ENCODE data around the gene NTRK2.

DNA sequence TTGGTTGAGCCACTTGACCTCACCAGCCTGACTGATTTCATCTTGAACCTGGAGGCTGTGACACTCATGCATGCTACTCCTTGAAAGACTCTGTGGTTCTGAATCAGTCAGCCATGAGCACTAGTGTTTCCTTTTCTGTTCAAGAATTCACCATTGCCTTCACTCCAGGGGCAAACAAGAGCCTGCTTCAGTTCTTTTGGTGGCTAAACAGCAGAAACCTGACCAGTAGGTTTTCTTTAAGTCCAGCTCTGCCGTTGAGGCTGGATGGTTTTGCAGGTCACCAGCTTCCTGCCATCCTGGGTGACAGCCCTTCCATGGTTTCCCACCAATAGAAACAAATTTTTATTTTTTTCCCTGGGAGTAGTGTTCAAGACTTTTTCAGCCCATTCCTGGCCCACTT, 10.0 kb downstream of the NTRK2 start:
- TF ChIP-seq, protein P1, sequence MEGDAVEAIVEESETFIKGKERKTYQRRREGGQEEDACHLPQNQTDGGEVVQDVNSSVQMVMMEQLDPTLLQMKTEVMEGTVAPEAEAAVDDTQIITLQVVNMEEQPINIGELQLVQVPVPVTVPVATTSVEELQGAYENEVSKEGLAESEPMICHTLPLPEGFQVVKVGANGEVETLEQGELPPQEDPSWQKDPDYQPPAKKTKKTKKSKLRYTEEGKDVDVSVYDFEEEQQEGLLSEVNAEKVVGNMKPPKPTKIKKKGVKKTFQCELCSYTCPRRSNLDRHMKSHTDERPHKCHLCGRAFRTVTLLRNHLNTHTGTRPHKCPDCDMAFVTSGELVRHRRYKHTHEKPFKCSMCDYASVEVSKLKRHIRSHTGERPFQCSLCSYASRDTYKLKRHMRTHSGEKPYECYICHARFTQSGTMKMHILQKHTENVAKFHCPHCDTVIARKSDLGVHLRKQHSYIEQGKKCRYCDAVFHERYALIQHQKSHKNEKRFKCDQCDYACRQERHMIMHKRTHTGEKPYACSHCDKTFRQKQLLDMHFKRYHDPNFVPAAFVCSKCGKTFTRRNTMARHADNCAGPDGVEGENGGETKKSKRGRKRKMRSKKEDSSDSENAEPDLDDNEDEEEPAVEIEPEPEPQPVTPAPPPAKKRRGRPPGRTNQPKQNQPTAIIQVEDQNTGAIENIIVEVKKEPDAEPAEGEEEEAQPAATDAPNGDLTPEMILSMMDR (optimal IDR thresholded peaks at IDR 0.05 in 1 of 3, IDR thresholded peaks at IDR 0.05 in 1 of 3, conservative IDR thresholded peaks at IDR 0.05 in 1 of 3; ENCODE audit: extremely low read depth in 1 of 3, insufficient read depth in 2 of 3, low read length in 3 of 3) = no peak
- TF ChIP-seq EZH2 (IDR thresholded peaks at IDR 0.05; ENCODE audit: low read length) = no peak
